ENCODE data around the gene GALNT2.

Gene GALNT2

GRCh38 chr1:230327892-230328284, 260.9 kb downstream of the GALNT2 start:
- Histone ChIP-seq H3K27me3 (peaks cover 5% of the 10 kb centered on the region), H3K36me3 (no peaks in the 10 kb centered on the region), H3K27ac (no peak overlapping the region), H3K4me1 (ENCODE audit: control insufficient read depth in 1 of 2, insufficient read depth in 1 of 2, low read depth in 1 of 2, low read length in 1 of 2) (no peaks in the 10 kb centered on the region), H3K4me3 (ENCODE audit: low read depth in 1 of 2, low read length in 1 of 2) (no peak overlapping the region), H3K9me3 (no peaks in the 10 kb centered on the region)
- TF ChIP-seq, protein P1, sequence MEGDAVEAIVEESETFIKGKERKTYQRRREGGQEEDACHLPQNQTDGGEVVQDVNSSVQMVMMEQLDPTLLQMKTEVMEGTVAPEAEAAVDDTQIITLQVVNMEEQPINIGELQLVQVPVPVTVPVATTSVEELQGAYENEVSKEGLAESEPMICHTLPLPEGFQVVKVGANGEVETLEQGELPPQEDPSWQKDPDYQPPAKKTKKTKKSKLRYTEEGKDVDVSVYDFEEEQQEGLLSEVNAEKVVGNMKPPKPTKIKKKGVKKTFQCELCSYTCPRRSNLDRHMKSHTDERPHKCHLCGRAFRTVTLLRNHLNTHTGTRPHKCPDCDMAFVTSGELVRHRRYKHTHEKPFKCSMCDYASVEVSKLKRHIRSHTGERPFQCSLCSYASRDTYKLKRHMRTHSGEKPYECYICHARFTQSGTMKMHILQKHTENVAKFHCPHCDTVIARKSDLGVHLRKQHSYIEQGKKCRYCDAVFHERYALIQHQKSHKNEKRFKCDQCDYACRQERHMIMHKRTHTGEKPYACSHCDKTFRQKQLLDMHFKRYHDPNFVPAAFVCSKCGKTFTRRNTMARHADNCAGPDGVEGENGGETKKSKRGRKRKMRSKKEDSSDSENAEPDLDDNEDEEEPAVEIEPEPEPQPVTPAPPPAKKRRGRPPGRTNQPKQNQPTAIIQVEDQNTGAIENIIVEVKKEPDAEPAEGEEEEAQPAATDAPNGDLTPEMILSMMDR (IDR thresholded peaks at IDR 0.05), result no peak

DNA sequence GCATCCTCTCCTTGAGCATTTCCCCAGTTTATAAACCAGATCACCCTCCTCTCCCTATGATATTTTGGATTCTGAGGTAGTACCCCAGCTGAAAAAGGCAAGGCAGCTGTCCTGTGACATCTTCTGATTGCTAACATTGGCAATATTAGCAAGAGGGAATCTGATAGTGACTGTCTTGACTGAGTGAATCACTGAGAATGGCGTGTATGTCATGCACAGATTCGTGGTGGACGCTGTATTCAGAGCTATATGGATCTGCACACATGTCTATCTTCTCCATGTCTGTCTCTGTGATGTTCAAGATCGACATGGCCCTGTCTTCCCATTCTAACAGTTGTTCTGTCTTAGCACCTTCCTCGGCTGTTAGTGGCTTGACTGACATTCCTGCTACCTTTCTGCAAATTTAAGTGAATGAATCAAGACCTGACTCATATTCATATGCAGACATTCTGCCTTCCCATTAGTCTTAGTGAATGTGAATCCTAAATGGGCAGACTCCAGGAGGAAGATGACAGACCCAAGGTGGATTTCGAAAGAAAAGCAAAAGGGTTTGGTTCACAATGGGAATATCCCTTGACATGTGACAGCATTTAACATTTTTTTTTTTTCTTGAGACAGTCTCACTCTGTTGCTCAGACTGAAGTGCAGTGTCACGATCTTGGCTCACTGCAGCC, 261.4 kb downstream of the GALNT2 start:
- H3K36me3 ChIP-seq, result no peaks in the 10 kb centered on the region
- H3K27me3 ChIP-seq, result peaks cover 5% of the 10 kb centered on the region
- no peak overlapping the region for H3K27ac ChIP-seq
- no peak overlapping the region for H3K4me3 ChIP-seq (ENCODE audit: low read depth in 1 of 2, low read length in 1 of 2)
- no peaks in the 10 kb centered on the region for H3K9me3 ChIP-seq
- TF ChIP-seq, protein P1 (IDR thresholded peaks at IDR 0.05), result no peak
- H3K4me1 ChIP-seq (ENCODE audit: control insufficient read depth in 1 of 2, insufficient read depth in 1 of 2, low read depth in 1 of 2, low read length in 1 of 2), result no peaks in the 10 kb centered on the region

GRCh38 chr1:230330157-230330556, 263.1 kb downstream of the GALNT2 start:
- Histone ChIP-seq H3K27ac (no peak overlapping the region), H3K27me3 (peaks cover 5% of the 10 kb centered on the region), H3K4me3 (ENCODE audit: low read depth in 1 of 2, low read length in 1 of 2) (no peak overlapping the region), H3K4me1 (ENCODE audit: control insufficient read depth in 1 of 2, insufficient read depth in 1 of 2, low read depth in 1 of 2, low read length in 1 of 2) (no peaks in the 10 kb centered on the region), H3K36me3 (no peaks in the 10 kb centered on the region), H3K9me3 (no peaks in the 10 kb centered on the region)
- TF ChIP-seq, protein P1 (IDR thresholded peaks at IDR 0.05), result no peak
